Heart left ventricle (tissue), 16 donors: ENCODE data around the gene MAML2. TPM values are rescaled to one million over a fixed set of nuclear protein-coding genes. Genes with fewer than 3 reads are reported as not detected.
A peak's percentile ranks its signal among the peaks of the same experiment; 100 is the strongest.

Experiments
- ATAC-seq, 4 donors: fragments of 200-7000 bp; cut with Tn5 transposase; one replicate each; pipeline ENCODE4 v1.9.1; 2020 to 2022; ENCODE audit warnings: moderate library complexity in 4 of 4, mild to moderate bottlenecking in 3 of 4, moderate number of reproducible peaks in 1 of 4
- DNase-seq, 5 donors: peaks; one replicate each; pipeline ENCODE4 v3.0.0-alpha.2; 2020
- H3K27ac ChIP-seq, 12 donors: fragments of 200-600 bp; sonication (generic) in 4 of 12; one replicate each; pipeline versions ENCODE4 v1.5.0 to v1.8.0; 2016 to 2022; ENCODE audit warnings: mild to moderate bottlenecking in 2 of 12
- H3K27me3 ChIP-seq, 9 donors: fragments of 200-600 bp; sonication (generic) in 2 of 9; one replicate each; pipeline versions ENCODE4 v1.5.1 to v1.8.0; 2016 to 2022; ENCODE audit warnings: mild to moderate bottlenecking in 3 of 9
- H3K36me3 ChIP-seq, 9 donors: fragments of 200-600 bp; sonication (generic) in 2 of 9; one replicate each; pipeline versions ENCODE4 v1.5.0 to v1.8.0; 2018 to 2022; ENCODE audit warnings: mild to moderate bottlenecking in 2 of 9
- H3K4me1 ChIP-seq, 12 donors: fragments of 200-600 bp; sonication (generic) in 4 of 12; one replicate each; pipeline versions ENCODE4 v1.5.0 to v1.8.0; 2016 to 2022; ENCODE audit warnings: mild to moderate bottlenecking in 3 of 12
- H3K4me3 ChIP-seq, 12 donors: fragments of 200-600 bp; sonication (generic) in 4 of 12; one replicate each; pipeline versions ENCODE4 v1.5.0 to v1.8.0; 2017 to 2022; ENCODE audit warnings: mild to moderate bottlenecking in 9 of 12, moderate library complexity in 4 of 12
- H3K9me3 ChIP-seq, 12 donors: fragments of 200-600 bp; sonication (generic) in 4 of 12; one replicate each; pipeline versions ENCODE4 v1.5.0 to v1.8.0; 2016 to 2022; ENCODE audit warnings: mild to moderate bottlenecking in 1 of 12
- POLR2A ChIP-seq, 2 donors: fragments of 450-650 bp; IDR thresholded peaks; one replicate each; pipeline ENCODE4 v1.6.1; 2017; ENCODE audit warnings: antibody characterized with exemption in 2 of 2, mild to moderate bottlenecking in 2 of 2, moderate library complexity in 2 of 2
- WGBS, 4 donors: extraction: QIAGEN DNeasy Blood & Tissue Kit in 2 of 4; methylation state at CpG; one replicate each; pipeline versions ENCODE4 v1.1.5 to v1.1.7; 2013 to 2018; 5-methylcytosine and 5-hydroxymethylcytosine counted together
- intact Hi-C, 10 donors: fragments of 100-400 bp; cut with DNase I; formaldehyde crosslinking; loops; one replicate each; pipeline versions ENCODE4 v1.11.1 to v1.14.2; 2022
- polyA plus RNA-seq, 2 donors: library from polyadenylated mRNA; stranded (reverse); fragments of 200-250 nt; gene quantifications; one replicate each; pipeline ENCODE4 v1.2.3, GENCODE V29; 2013
- total RNA-seq, 9 donors: library from RNA; depleted of rRNA in 2 of 9; stranded (reverse); fragments of >200 nt in 2 of 9; fragmentation: NEBNext Ultra II Directional in 3 of 9; extraction: Animal tissue kit (Norgen Biotek cat#: 25700) in 3 of 9; gene quantifications; one replicate each; pipeline versions ENCODE4 v1.1.0 to v1.2.4, GENCODE V29; 2016 to 2023
- TF ChIP-seq, protein P1 (sequence below), 12 donors: fragments of 200-600 bp; sonication (generic) in 4 of 12; IDR thresholded peaks; one replicate each; pipeline versions ENCODE4 v1.5.0 to v1.8.0; 2018 to 2022; ENCODE audit warnings: antibody characterized with exemption in 12 of 12, mild to moderate bottlenecking in 5 of 12
- donor health status: ischemic (EF 13 %, LVEDD 7.1; RV severe dilation, severe dysfunction).
- donor health status: healthy with polysubstance abuse.
- donor health status: DM: no; HTN: yes; CAD: no.
- donor health status: DM: no; HTN: no; CAD: no.
- donor health status: ischemic (EF 25% LVEDD 6.9; RV normal size, moderate dysfunction).
- donor health status: ischemic (EF 25% LVEDD 5.7; RV mildly dilated, moderate dysfunction).
- donor health status: healthy.
- donor health status: DM: yes; HTN: yes; CAD: no.
- donor health status: ischemic (EF 35%, LVEDD 5.7; RV mildly dilated, moderate dysfunction).
- donor health status: nonischemic (EF 11% LVEDD 7.7; RV severe dilation, severe dysfunction).
- donor health status: DM: yes; HTN: yes; CAD: no.
- donor health status: PGD.
- donor health status: ischemic (EF 29% LVEDD 5.4; RV normal size, mild dysfunction).
- donor health status: nonischemic (EF 23%, LVEDD 6.1; RV moderate dilation, normal function).

Gene MAML2
- total and polyA plus RNA-seq, 11 donors, result 1.3 to 10.8 (median 4.8) TPM

GRCh38 chr11:96303064-96303463 lies 39.9 kb downstream of the MAML2 start:
- peak overlapping the region in 8 of 12 donors; percentile 5 to 73 (median 26) for H3K27ac ChIP-seq

DNA sequence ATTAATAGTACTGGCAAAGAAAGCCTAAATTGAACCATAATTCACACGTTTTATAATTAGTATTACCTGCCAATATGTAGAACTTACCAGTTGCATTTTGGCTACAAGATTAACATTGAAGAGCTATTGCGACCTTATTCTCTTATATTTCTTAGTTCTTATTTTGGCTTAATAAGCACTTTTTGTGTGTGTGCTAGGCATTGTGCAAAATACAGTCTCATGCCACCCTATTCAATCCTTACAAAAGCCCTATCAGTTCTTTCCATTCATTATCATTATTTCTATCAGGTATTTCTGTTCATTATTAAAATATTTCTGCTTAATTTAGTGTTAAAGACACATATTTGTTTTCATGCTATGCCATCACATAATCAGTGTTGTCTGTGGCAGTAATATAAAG lies 41.2 kb downstream of the MAML2 start:
- Histone ChIP-seq H3K4me3 (no peak overlapping the region), H3K27ac (no peak overlapping the region), H3K9me3 (no peaks in the 10 kb centered on the region), H3K36me3 (peaks cover 0 to 8% (median 0%) of the 10 kb centered on the region in 9 donors), H3K27me3 (no peaks in the 10 kb centered on the region), H3K4me1 (peaks cover 2 to 70% (median 40%) of the 10 kb centered on the region in 12 donors)
- DNase-seq (no peak), ATAC-seq (no peak)
- intact Hi-C loops, result loop anchor here in 2 of 10 donors (5.0 to 10.0 kb wide), 2 partner anchors 40 to 47 kb away; partner anchors contain the start of gene MAML2 (in 1 of the 2)
- 96 to 98% (median 97%) methylated on average over 2 of the region's 2 CpGs for WGBS, 4 donors
- TF ChIP-seq, protein P1, sequence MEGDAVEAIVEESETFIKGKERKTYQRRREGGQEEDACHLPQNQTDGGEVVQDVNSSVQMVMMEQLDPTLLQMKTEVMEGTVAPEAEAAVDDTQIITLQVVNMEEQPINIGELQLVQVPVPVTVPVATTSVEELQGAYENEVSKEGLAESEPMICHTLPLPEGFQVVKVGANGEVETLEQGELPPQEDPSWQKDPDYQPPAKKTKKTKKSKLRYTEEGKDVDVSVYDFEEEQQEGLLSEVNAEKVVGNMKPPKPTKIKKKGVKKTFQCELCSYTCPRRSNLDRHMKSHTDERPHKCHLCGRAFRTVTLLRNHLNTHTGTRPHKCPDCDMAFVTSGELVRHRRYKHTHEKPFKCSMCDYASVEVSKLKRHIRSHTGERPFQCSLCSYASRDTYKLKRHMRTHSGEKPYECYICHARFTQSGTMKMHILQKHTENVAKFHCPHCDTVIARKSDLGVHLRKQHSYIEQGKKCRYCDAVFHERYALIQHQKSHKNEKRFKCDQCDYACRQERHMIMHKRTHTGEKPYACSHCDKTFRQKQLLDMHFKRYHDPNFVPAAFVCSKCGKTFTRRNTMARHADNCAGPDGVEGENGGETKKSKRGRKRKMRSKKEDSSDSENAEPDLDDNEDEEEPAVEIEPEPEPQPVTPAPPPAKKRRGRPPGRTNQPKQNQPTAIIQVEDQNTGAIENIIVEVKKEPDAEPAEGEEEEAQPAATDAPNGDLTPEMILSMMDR (IDR thresholded peaks at IDR 0.05), result no peak
- TF ChIP-seq POLR2A (IDR thresholded peaks at IDR 0.05), result no peak

More at GRCh38 chr11:96303064-96303463, 39.9 kb downstream of the MAML2 start:
- intact Hi-C loops, result loop anchor here in 2 of 10 donors (5.0 to 10.0 kb wide), 2 partner anchors 39 to 48 kb away; partner anchors contain the start of gene MAML2 (in 1 of the 2)
- Histone ChIP-seq H3K27me3 (no peaks in the 10 kb centered on the region), H3K4me3 (no peak overlapping the region), H3K4me1 (peaks cover 6 to 83% (median 48%) of the 10 kb centered on the region in 12 donors), H3K9me3 (no peaks in the 10 kb centered on the region), H3K36me3 (peaks cover 0 to 3% (median 0%) of the 10 kb centered on the region in 9 donors)
- no peak for TF ChIP-seq POLR2A (IDR thresholded peaks at IDR 0.05)
- TF ChIP-seq, protein P1 (IDR thresholded peaks at IDR 0.05), result no peak
- WGBS, 4 donors, result 49 to 63% (median 53%) methylated on average over 1 of the region's 1 CpG
- ATAC-seq, result peak in 2 of 4 donors; percentile 37 to 39
- no peak for DNase-seq

GRCh38 chr11:96299155-96299888 lies 43.7 kb downstream of the MAML2 start:
- ATAC-seq (peak in 3 of 4 donors; percentile 37 to 57 (median 48)), DNase-seq (no peak)
- H3K36me3 ChIP-seq, result peaks cover 0 to 11% (median 0%) of the 10 kb centered on the region in 9 donors
- intact Hi-C loops, result no loop called here
- 74 to 84% (median 79%) methylated on average over 8 of the region's 8 CpGs for WGBS, 4 donors
- no peaks in the 10 kb centered on the region for H3K27me3 ChIP-seq
- no peaks in the 10 kb centered on the region for H3K9me3 ChIP-seq
- TF ChIP-seq, protein P1 (IDR thresholded peaks at IDR 0.05), result no peak
- no peak for TF ChIP-seq POLR2A (IDR thresholded peaks at IDR 0.05)
- H3K4me3 ChIP-seq, result no peak overlapping the region
- H3K4me1 ChIP-seq, result peaks cover 2 to 57% (median 31%) of the 10 kb centered on the region in 12 donors
- peak overlapping the region in 2 of 12 donors; percentile 4 to 76 for H3K27ac ChIP-seq

DNA sequence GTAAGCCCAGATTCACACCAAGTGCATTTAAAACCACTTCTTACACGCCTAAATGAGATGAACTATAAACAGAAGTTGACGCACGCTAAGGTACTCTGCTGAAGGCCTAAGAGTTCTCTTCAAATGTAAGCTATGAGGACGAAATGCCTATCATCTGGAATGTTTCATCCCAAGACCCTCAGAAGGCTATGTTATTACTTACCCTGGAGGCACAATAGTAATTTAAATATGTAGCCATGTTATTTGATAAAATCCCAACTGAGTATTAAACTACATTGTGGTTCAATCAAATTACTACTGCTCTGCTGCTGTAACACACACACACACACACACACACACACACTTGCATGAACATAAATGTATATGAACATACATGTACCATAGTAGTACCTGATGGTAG lies 47.6 kb downstream of the MAML2 start:
- DNase-seq (no peak), ATAC-seq (no peak)
- peaks cover 0 to 45% (median 23%) of the 10 kb centered on the region in 12 donors for H3K4me1 ChIP-seq
- WGBS, 4 donors, result 78 to 94% (median 82%) methylated on average over 4 of the region's 4 CpGs
- no peak overlapping the region for H3K27ac ChIP-seq
- intact Hi-C loops, result no loop called here
- peaks cover 0 to 15% (median 0%) of the 10 kb centered on the region in 9 donors for H3K36me3 ChIP-seq
- no peaks in the 10 kb centered on the region for H3K9me3 ChIP-seq
- TF ChIP-seq, protein P1 (IDR thresholded peaks at IDR 0.05), result no peak
- TF ChIP-seq POLR2A (IDR thresholded peaks at IDR 0.05), result no peak
- no peak overlapping the region for H3K4me3 ChIP-seq
- H3K27me3 ChIP-seq, result no peaks in the 10 kb centered on the region
